Right lobe of liver (tissue), 6 donors: ENCODE results near the gene ZNF579. TPM values are rescaled to one million over a fixed set of nuclear protein-coding genes. Genes with fewer than 3 reads are reported as not detected.
A peak's percentile ranks its signal among the peaks of the same experiment; 100 is the strongest.

Experiments
- ATAC-seq, 4 donors: fragments of 200-7000 bp; cut with Tn5 transposase; one replicate each; pipeline ENCODE4 v1.9.1; 2020; ENCODE audit warnings: mild to moderate bottlenecking in 4 of 4, moderate library complexity in 4 of 4
- DNase-seq, 3 donors: peaks; one replicate each; pipeline ENCODE4 v3.0.0-alpha.2; 2020
- H3K27ac ChIP-seq, 3 donors: fragments of 200-600 bp; one replicate each; pipeline ENCODE4 v1.8.0; 2022
- H3K27me3 ChIP-seq, 2 donors: fragments of 200-600 bp; one replicate each; pipeline ENCODE4 v1.8.0; 2022
- H3K36me3 ChIP-seq, 4 donors: fragments of 200-600 bp; sonication (generic) in 1 of 4; one replicate each; pipeline versions ENCODE4 v1.5.1 to v1.8.0; 2017 to 2022; ENCODE audit warnings: control low read depth in 1 of 4
- H3K4me1 ChIP-seq, 4 donors: fragments of 200-600 bp; sonication (generic) in 1 of 4; one replicate each; pipeline versions ENCODE4 v1.5.1 to v1.8.0; 2017 to 2022; ENCODE audit warnings: control low read depth in 1 of 4
- H3K4me3 ChIP-seq, 3 donors: fragments of 200-600 bp; one replicate each; pipeline ENCODE4 v1.8.0; 2022
- H3K9me3 ChIP-seq, 4 donors: fragments of 200-600 bp; sonication (generic) in 1 of 4; one replicate each; pipeline versions ENCODE4 v1.5.1 to v1.8.0; 2017 to 2022; ENCODE audit warnings: control low read depth in 1 of 4
- CTCF ChIP-seq, 4 donors: fragments of 200-600 bp in 3 of 4; fragments of 450-650 bp in 1 of 4; IDR thresholded peaks; one replicate each; pipeline versions ENCODE4 v1.5.1 to v1.8.0; 2016 to 2022; ENCODE audit warnings: antibody characterized with exemption in 4 of 4, mild to moderate bottlenecking in 2 of 4
- POLR2A ChIP-seq: fragments of 450-650 bp; IDR thresholded peaks from one replicate; pipeline ENCODE4 v1.6.1; 2017; ENCODE audit warnings: antibody characterized with exemption, mild to moderate bottlenecking
- WGBS: methylation state at CpG from one replicate; pipeline ENCODE4 v1.1.6; 2018; ENCODE audit warnings: low coverage, low lambda C conversion rate; ENCODE audit not compliant: insufficient coverage; ENCODE audit errors: missing lambda C conversion rate; 5-methylcytosine and 5-hydroxymethylcytosine counted together
- intact Hi-C, 2 donors: fragments of 100-400 bp; cut with DNase I; formaldehyde crosslinking; loops; one replicate each; pipeline versions ENCODE4 v1.11.2 to v1.14.1; 2022
- total RNA-seq, 6 experiments: library from RNA; depleted of rRNA in 2 of 6; stranded (reverse); fragments of >200 nt in 2 of 6; fragmentation: NEBNext Ultra II Directional in 3 of 6; extraction: Animal tissue kit (Norgen Biotek cat#: 25700) in 3 of 6; gene quantifications; one replicate each; pipeline versions ENCODE4 v1.1.0 to v1.2.4, GENCODE V29; 2016 to 2023
- donor health status: DM: no; HTN: yes; CAD: no.
- donor health status: DM: no; HTN: no; CAD: no.
- donor health status: DM: no; HTN: no; CAD: no.
- donor health status: DM: no; HTN: yes; CAD: no.
- donor health status: DM: no; HTN: yes; CAD: no.

ZNF579 gene
- total RNA-seq, 6 experiments from 2014 or later: 1.9 to 4.6 (median 3.6) TPM

- Histone ChIP-seq H3K36me3 (peaks cover 0 to 9% (median 2%) of the 10 kb centered on the region in 4 donors), H3K4me3 (no peak overlapping the region), H3K27ac (no peak overlapping the region), H3K4me1 (no peaks in the 10 kb centered on the region), H3K27me3 (no peaks in the 10 kb centered on the region), H3K9me3 (no peaks in the 10 kb centered on the region)
- no peak for DNase-seq
- TF ChIP-seq POLR2A (no peak), CTCF (IDR thresholded peaks at IDR 0.05) (no peak)
- no peak for ATAC-seq
- intact Hi-C loops: no loop called here
- 81% methylated on average over 4 of the region's 4 CpGs for WGBS
These were observed 14.4 kb upstream of the ZNF579 start for GRCh38 chr19:55594996-55595545.

GRCh38 chr19:55593096-55593772 is 12.6 kb upstream of the ZNF579 start:
- DNase-seq (no peak), ATAC-seq (no peak)
- TF ChIP-seq POLR2A (no peak), CTCF (IDR thresholded peaks at IDR 0.05) (no peak)
- peaks cover 0 to 9% (median 2%) of the 10 kb centered on the region in 4 donors for H3K36me3 ChIP-seq
- 76% methylated on average over 3 of the region's 68 CpGs for WGBS
- no peaks in the 10 kb centered on the region for H3K27me3 ChIP-seq
- H3K9me3 ChIP-seq: no peaks in the 10 kb centered on the region
- intact Hi-C loops: no loop called here
- no peak overlapping the region for H3K27ac ChIP-seq
- no peak overlapping the region for H3K4me3 ChIP-seq
- no peaks in the 10 kb centered on the region for H3K4me1 ChIP-seq

GRCh38 chr19:55592391-55593090 is 11.9 kb upstream of the ZNF579 start:
- H3K36me3 ChIP-seq: peaks cover 0 to 9% (median 2%) of the 10 kb centered on the region in 4 donors
- H3K9me3 ChIP-seq: no peaks in the 10 kb centered on the region
- H3K4me3 ChIP-seq: no peak overlapping the region
- TF ChIP-seq POLR2A (no peak), CTCF (IDR thresholded peaks at IDR 0.05) (no peak)
- WGBS: 100% methylated on average over 2 of the region's 73 CpGs
- no peaks in the 10 kb centered on the region for H3K27me3 ChIP-seq
- intact Hi-C loops: no loop called here
- H3K27ac ChIP-seq: no peak overlapping the region
- no peaks in the 10 kb centered on the region for H3K4me1 ChIP-seq
- DNase-seq: no peak
- peak in 1 of 4 donors; percentile 7 for ATAC-seq

- intact Hi-C loops: no loop called here
- Histone ChIP-seq H3K36me3 (peaks cover 0 to 5% (median 2%) of the 10 kb centered on the region in 4 donors), H3K9me3 (no peaks in the 10 kb centered on the region), H3K4me3 (no peak overlapping the region), H3K27me3 (no peaks in the 10 kb centered on the region), H3K4me1 (peaks cover 0 to 4% (median 0%) of the 10 kb centered on the region in 4 donors), H3K27ac (no peak overlapping the region)
- TF ChIP-seq POLR2A (no peak), CTCF (IDR thresholded peaks at IDR 0.05) (no peak)
- ATAC-seq: no peak
- no peak for DNase-seq
- 78% methylated on average over 4 of the region's 10 CpGs for WGBS
These were observed 10.9 kb upstream of the ZNF579 start for GRCh38 chr19:55591555-55591954.
